NOMO-1 treated with DMSO at 0.1 percent for 48 hours (cell line): ENCODE results near the gene FGD5.

ENCODE experiments used
- DNase-seq: peaks from one replicate; lab custom pipeline; 2025; ENCODE audit not compliant: unreplicated experiment; lab: John Stamatoyannopoulos, UW

The FGD5 gene

DNA sequence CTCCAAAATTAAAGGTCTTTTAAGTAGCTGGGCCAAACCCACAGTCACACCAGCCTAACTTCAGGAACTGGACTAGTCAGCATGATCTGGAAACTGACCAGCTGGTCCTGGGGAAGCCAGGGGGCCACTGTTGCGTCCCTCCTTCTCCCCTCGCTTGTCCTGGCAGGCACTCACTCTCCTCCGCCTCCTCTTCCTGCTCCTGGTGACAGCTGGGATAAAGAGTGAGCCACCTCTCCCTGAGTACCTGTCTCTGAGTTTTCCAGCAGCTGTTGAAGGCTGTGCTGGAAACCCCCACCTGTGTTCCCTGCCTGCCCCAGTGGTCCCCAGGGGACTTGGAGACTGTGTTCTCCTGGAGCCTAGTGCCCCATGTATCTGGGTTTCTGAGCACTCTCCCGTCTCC is 56.0 kb downstream of the FGD5 start:
- DNase-seq: no peak

DNA sequence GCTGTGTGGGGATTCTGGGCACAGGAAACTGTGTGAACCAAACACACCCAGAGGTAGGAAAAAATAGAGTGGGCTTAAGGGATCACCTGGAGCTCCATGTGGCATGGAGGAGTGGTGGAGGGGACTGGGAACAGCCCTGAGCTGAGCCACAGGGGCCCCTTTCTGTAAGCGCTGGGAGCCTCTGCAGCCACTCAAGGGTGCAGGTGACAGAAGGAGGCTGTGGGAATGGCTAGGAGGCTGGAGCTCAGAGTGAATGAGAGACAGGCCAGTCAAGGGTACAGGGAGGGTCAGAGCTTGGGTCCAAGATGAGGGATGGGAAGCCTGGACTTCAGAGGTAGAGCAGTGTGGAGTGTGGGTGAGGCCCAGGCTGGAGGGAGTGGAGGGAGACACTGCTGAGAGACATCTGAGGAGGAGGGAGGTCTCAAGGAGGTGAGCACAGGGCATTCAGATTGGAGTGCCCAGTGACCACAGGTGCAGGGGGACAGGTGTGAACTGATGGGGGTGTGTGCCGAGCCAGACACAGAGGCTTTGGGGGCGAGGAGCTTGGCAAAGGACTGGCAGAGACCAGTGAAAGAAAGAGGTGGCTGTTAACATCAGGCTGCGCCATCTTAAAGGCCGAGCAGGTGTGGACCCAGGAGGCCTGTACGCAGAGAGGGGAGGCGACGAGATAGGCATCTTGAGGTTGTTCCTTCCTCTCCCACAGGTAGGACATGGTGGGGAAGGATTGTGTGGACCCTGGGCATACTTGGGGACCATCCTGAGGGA is 56.8 kb downstream of the FGD5 start:
- DNase-seq: no peak

DNA sequence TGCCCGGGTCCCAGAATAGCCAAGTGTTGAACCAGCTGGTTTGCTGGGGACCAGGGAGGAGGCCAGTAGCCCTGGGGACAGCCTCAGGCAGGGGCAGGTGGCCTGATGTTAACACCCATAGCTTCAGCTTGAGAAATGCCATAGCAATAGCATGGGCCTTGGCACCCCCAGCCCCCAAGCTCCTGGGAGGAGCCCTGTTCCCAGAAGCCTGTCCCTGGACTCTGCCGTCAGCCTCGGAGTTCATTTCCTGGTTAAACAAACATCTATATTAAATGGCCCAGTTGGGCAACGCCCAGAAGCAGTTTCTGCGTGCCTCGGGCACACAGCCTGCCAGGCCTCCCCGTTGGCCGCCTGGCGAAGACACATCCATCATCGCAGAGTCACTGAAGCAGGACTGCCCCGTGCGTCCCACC is 58.2 kb downstream of the FGD5 start:
- no peak for DNase-seq

DNA sequence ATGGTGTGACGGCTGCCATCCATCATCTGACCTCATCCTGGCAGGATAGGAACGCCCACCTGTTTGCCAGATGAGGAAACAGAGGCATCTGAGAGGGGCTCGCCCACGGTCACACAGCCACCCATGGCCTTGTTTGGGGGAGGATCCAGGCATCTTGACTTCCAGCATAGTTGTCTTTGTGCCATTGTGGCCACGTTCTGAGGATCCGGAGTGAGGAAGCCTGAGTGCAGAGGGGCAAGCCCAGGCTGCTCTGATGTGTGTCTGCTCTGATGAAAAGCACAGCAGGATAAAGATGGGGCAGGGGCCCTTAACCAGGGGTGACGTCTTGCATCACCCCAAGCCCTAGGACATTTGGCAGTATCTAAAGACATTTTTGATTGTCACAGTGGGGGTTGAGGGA is 58.7 kb downstream of the FGD5 start:
- DNase-seq: no peak

DNA sequence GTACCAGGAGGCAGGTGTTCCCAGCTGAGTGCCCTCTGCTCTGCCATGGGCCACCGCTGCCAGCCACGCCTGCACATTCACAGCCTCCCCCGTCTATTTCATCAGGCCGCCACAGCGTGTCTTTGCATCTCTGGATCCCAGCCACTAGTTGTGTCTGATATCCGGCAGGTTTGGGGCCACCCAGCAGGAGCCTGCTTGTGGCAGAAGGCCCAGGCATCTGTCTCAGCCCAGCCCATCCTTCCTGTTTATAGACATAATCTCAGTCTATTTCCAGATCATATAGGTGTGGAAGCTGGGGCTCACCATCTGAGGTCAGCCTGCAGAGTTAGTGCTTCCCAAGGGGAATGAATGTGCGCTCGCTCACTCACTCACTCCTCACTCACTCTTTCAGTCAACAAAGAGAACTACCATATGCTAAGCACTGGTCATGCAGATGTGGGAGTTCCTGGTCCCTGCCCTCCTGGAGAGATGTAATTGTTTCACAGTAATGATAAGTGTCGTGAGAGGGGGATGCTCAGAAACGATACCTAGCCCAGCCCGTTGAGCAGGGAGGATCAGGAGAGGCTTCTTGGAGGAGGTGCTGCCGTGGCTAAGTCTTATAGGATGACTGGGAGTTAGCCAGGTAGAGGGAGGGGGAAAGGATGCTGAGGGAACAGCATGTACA is 60.6 kb downstream of the FGD5 start:
- no peak for DNase-seq

DNA sequence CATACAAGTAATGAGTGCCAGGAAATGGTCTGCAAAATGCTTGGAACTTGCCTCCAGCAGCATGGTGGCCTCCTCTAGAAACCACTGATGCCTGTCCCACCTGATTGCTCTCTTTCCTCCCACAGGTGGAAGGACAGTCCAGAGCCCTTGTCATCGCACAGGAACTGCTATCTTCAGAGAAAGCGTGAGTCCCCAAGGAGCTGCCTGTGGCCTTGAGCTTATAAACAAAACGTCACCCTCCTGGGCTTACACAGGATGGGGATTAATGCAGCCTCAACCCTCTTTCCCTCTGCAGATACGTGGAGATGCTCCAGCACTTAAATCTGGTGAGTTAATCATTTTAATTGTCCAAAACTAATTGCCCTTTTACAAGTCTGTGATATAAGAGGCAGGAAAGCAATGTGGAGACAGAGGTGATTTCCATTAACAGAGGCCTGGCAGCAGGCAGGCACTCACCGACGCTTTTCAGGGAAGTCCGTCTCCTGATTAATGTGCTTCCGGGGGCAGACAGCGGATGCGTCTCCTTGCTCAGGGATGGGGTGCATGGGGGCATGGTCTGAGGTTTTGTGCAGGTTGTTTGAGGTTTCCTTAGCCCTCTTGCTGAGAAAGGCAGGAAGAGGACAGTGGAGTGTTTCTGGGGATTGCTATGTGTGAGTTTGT is 61.8 kb downstream of the FGD5 start:
- no peak for DNase-seq

DNA sequence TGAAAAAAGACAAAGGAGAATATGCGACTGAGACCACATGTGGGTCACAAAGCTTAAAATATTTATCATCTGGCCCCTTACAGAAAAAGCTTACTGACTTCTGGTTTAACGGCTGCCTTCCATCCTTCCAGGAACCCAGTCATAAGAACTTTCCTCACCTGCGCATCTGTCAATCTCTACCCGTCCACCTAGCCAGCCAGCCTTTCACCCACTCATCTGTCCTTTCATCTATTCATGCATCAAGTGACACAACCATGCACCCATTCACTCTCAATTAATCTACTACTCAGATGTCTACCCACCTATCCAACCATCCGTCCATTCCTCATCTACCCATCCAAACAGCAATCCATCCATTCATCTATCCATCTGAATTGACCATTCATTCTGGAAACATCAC is 64.5 kb downstream of the FGD5 start:
- DNase-seq: no peak

DNA sequence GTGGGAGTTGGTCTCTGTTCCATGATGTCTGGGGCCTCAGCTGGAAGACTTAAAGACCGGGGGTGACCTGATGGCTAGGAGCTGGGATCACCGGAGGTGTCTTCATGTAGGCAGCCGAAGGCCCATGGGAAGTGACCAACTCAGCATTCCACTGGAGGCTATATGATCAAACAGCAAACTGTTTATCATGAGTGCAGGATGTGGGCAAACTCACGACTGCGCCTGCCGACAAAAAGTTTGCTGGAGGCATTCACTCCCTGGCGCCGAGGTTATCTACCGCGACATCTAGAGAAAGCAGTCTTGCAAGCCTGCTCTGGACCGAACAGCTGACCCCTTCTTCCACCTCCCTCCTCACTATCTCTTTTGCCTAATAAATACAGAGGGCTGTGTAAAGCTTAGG is 65.9 kb downstream of the FGD5 start:
- no peak for DNase-seq

DNA sequence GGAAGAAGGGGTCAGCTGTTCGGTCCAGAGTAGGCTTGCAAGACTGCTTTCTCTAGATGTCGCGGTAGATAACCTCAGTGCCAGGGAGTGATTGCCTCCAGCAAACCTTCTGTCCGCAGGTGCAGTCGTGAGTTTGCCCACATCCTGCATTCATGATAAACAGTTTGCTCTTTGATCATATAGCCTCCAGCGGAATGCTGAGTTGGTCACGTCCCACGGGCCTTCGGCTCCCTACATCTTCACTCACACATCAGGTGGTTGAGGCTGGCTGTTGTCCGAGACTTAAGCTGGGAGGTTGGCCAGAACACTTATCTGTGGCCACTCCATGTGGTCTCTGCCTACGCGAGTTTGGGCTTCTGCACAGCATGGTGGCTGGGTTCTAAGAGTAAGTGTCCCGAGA is 66.5 kb downstream of the FGD5 start:
- DNase-seq: no peak

DNA sequence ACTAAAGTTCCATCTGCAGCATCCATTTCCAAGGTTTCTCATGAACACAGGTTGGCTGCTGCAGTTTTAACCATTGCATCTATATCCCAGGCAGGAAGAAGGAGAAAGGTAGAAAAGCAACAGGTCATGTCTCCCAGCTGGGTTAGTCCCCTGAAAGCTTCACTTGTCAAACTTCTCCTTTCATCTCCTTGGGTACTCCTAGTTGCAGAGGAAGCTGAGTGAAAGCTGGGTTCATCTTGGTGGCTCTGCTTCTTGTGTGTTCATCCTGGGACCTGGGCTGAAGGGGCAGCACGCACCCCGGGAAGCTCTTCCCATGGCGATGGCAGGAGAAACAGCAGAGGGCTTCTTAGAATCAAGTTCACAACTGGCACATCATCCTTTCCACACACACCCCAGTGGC is 67.3 kb downstream of the FGD5 start:
- DNase-seq: no peak

DNA sequence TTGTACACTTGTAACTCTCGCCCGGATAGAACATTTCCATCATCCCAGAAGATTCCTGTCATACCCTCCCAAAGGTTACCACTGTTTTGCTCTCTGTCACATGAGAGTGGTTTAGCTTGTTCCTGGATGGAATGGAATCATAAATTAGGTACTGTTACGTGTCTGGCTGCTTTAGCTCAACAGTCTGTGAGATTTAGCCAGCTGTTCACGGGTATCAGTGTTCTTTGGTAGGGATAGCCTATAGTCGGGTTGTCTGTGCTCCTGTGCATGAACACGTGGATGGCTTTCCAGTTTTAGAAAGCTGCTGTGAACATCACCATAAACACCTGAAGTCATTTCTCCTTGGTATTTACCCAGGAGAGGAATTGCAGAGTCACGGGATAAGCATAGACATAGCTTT is 70.4 kb downstream of the FGD5 start:
- no peak for DNase-seq

DNA sequence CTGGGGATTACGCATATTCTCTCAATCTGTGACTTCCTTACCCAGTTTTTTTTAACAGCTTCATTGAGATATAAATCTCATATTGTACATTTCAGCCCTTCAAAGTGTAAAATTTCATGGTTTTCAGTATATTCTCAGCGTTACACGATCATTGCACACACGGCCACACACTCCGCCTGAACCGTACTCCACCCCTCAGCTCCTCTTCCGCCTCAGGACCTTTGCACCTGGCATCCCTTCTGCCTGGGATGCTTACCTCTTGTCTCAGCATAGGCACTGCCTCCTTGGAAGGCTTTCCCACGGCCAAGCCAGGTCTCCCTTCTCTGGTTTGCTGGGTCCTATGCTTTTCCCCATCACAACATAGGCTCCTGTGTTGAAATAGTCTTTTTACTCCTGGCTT is 71.2 kb downstream of the FGD5 start:
- DNase-seq: no peak

DNA sequence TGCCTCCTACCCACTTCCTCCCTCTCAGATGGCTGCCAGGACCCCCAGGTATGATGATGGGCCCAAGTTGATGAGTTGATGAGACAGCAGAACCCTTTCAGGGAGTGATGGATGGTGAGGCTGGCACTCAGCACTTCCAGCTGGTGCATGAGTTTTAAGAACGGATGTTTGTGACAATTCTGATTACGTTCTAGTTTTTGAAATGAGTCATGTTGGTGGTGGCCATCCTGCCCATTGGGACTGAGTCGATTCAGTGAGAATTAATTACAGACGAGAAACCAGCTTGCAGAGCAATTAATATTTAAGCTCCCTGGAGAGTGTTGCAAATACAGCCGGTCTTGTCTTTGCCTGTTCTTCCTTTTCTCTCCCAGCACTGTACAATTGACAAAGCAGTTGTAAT is 71.7 kb downstream of the FGD5 start:
- no peak for DNase-seq

DNA sequence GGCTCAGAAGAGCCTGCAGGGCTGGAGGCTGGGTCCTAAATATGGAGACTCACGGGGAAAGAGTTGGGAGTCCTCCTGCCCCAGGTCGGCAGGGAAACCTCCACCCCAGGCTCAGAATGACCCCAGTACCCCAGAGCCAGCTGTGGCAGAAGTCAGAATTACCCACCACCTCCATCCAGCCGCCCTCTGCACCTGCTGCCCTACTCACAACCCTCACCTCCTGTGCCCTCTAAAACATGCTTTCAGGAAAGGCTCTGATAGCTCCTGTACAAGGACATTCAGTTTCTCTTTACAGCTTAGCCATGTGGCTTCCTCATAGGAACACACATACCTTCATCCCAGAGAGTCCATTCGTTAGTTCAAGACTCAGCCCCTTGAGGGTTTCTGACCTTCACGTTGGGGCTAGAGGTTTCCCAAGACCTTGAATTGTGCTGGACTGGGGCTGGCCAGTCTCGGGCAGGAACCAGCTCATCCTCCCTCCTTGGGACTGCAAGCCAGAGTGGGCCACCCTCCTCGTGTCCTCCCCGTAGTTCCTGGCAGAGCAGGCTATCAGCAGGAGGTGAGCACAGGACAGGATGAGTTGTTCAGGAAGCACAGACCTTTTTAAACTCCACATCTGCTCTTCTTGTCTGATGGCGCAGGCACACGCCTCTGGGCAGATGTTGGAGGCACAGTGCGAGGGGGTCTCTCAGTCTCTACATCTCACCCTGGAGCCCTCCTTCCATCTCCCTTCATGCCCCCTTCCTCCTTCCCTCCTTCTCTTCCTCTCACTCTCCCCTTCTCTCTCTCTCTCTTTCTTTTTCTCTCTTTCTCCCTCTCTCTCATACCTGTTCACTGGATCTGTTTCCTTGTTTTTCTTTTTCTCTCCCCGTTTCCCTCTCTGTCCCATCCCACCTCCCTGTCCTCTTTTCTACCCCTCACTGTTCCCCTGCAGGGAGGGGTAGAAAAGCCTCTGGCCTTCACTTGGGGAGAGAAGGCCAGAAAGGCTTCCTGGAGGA is 72.7 kb downstream of the FGD5 start:
- DNase-seq: no peak

DNA sequence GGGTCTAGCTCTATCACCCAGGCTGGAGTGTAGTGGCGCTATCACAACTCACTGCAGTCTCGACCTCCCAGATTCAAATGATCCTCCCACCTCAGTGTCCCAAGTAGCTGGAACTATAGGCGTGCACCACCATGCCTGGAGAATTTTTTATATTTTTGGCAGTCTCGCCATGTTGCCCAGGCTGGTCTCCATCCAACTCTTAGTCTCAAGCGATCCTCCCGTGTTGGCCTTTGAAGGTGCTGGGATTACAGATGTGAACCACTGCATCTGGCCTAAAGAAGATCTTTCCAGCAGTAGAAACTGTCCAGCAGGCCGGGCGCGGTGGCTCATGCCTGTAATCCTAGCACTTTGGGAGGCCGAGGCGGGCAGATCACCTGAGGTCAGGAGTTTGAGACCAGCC is 73.5 kb downstream of the FGD5 start:
- DNase-seq: no peak

DNA sequence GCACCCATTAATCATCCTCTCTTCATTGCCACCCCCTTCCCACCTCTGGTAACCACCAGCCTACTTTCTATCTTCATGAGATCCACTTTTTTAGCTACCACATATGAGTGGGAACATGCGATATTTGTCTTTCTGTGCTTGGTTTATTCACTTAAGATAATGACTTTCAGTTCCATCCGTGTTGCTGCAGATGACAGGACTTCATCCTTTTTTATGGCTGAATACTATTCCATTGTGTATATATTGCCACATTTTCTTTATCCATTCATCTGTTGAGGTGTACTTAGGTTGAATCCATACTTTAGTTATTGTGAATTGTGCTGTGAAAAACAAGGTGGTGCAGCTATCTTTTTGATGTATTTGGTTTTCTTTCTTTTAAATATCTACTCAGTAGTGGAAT is 75.3 kb downstream of the FGD5 start:
- DNase-seq: no peak

DNA sequence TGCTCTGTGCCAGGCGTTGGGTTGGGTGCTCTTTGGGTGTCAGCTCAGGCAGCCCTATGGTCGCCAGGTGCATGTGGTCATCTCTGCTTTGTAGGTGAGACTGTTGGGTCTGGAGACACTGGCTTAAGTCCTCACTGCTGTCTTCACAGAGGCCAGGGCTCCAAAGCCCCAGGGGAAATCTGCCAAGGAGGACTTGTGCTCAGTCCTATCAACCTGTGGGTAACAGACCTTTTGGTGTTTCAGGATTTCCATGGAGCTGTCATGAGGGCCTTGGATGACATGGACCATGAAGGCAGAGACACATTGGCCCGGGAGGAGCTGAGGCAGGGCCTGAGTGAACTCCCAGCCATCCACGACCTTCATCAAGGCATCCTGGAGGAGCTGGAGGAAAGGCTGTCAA is 78.5 kb downstream of the FGD5 start:
- DNase-seq: no peak

DNA sequence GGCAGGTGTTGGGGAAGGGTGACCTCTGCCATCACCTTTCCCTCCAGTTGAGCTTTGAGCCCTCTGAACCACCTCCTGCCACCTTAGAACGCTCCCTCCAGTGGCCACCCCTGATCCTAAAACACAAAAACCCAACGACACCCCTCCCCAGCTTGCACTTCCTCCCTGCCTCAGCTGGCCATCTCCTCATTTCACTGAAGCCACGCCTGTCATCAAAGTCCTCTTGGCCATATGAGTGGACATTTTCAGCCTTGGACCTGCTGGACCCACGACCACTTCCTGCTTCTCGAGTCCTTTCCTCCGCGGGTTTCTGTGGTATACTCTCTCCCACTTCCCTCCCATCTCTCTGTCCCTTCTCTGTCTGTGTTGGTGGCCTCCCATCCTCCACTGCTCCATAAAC is 80.2 kb downstream of the FGD5 start:
- DNase-seq: no peak

DNA sequence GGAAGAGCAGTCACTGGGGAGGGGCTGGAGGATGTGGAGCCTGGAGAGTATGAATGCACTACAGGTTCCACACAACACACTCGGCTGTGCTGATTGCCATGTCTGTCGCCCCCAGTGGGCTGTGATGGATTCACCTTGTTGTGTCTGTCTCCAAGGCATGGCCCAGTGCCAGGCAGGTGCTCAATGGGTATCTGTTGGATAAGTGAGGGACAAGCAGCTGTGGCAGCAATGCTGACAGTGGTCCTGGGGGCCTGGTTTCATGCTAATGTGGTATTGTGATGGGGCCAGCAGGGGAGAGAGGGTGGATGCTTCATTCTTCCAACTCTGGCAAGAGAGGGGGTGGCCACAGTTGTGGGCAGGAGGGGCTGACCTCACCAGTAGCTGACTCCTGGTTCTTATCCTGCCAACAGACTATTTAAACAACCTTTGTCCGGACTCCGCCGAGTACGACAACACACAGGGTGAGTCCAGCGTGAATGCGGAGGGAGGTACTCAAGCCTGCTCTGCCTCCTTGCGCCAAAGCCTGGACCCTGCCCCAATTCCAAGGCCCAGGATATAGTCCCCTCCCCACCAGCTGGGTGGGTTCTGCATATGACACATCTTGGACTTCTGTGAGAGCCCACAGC is 81.3 kb downstream of the FGD5 start:
- no peak for DNase-seq
